Measurements from ENCODE around the gene SELENOM.

The SELENOM gene

DNA sequence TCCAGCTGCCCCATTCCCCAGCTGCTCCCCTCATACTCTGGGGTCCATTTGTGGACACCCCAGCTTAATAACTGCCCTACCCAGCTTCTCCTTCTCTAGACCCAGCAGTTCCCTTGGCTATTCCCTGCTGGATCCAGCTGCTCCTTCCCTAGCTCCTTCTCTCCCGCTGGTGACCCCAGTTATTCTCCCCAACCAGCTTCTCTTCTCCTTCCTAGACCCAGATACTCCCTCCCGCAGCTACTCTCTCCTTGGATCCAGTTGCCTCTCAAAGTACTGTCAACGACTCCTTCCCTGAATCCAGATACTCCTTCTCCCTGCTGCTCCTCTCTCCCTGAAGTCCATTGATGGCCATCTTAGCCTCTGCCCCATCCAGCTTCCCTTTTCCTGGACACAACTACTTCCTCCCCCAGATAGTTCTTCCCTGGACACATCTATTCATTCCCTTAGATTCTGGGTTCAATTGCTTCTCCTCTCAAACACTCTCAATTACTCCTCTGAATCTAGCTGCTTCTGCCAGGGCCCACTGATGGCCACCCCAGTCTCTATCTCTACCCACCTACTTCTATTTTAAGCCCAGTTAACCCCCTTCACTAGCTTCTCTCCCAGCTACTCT is 11.6 kb downstream of the SELENOM start:
- Histone ChIP-seq H2AFZ (ENCODE audit: low read length) (no peak overlapping the region), H3K9ac (ENCODE audit: low read length) (no peak overlapping the region), H3K79me2 (ENCODE audit: insufficient read depth, low read length) (no peaks in the 10 kb centered on the region), H4K20me1 (ENCODE audit: insufficient read depth, low read length) (no peaks in the 10 kb centered on the region), H3K36me3 (ENCODE audit: insufficient read depth, low read length) (no peaks in the 10 kb centered on the region), H3K4me3 (ENCODE audit: low read depth, low read length, poor library complexity, severe bottlenecking) (no peak overlapping the region), H3K4me2 (ENCODE audit: low read length) (no peak overlapping the region), H3F3A (ENCODE audit: insufficient read depth, low read length) (no peaks in the 10 kb centered on the region), H3K9me3 (ENCODE audit: low read length) (no peaks in the 10 kb centered on the region), H3K9me2 (ENCODE audit: low read depth, low read length) (no peaks in the 10 kb centered on the region), H3K27me3 (ENCODE audit: insufficient read depth, low read length) (no peaks in the 10 kb centered on the region), H3K27ac (ENCODE audit: low read depth, low read length, poor library complexity, severe bottlenecking) (no peak overlapping the region), H3K4me1 (ENCODE audit: insufficient read depth, low read length, severe bottlenecking) (no peaks in the 10 kb centered on the region)
- no peak for TF ChIP-seq EZH2 (IDR thresholded peaks at IDR 0.05; ENCODE audit: borderline replicate concordance, low read length)
- TF ChIP-seq, protein P1, sequence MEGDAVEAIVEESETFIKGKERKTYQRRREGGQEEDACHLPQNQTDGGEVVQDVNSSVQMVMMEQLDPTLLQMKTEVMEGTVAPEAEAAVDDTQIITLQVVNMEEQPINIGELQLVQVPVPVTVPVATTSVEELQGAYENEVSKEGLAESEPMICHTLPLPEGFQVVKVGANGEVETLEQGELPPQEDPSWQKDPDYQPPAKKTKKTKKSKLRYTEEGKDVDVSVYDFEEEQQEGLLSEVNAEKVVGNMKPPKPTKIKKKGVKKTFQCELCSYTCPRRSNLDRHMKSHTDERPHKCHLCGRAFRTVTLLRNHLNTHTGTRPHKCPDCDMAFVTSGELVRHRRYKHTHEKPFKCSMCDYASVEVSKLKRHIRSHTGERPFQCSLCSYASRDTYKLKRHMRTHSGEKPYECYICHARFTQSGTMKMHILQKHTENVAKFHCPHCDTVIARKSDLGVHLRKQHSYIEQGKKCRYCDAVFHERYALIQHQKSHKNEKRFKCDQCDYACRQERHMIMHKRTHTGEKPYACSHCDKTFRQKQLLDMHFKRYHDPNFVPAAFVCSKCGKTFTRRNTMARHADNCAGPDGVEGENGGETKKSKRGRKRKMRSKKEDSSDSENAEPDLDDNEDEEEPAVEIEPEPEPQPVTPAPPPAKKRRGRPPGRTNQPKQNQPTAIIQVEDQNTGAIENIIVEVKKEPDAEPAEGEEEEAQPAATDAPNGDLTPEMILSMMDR (IDR thresholded peaks at IDR 0.05; ENCODE audit: low read length) = no peak

DNA sequence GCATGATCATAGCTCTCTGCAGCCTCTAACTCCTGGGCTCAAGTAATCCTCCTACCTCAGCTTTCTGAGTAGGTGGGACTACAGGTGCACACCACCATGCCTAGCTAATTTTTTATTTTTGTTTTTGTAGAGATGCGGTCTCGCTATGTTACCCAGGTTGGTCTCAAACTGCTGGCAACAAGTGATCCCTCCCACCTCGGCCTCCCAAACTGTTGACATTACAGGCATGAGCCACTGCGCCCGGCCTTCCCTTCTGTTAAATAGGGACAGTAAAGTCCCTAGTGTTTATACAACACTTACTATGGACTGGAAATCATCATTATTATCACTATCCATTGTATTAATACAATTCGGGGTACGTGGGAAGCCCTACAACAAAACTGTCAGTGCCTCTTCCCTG is 12.6 kb downstream of the SELENOM start:
- no peak overlapping the region for H2AFZ ChIP-seq (ENCODE audit: low read length)
- no peaks in the 10 kb centered on the region for H4K20me1 ChIP-seq (ENCODE audit: insufficient read depth, low read length)
- no peak overlapping the region for H3K4me3 ChIP-seq (ENCODE audit: low read depth, low read length, poor library complexity, severe bottlenecking)
- no peaks in the 10 kb centered on the region for H3K36me3 ChIP-seq (ENCODE audit: insufficient read depth, low read length)
- no peak overlapping the region for H3K4me2 ChIP-seq (ENCODE audit: low read length)
- H3K9me2 ChIP-seq (ENCODE audit: low read depth, low read length) = no peaks in the 10 kb centered on the region
- H3K79me2 ChIP-seq (ENCODE audit: insufficient read depth, low read length) = no peaks in the 10 kb centered on the region
- TF ChIP-seq, protein P1 (IDR thresholded peaks at IDR 0.05; ENCODE audit: low read length) = no peak
- TF ChIP-seq EZH2 (IDR thresholded peaks at IDR 0.05; ENCODE audit: borderline replicate concordance, low read length) = no peak
- H3F3A ChIP-seq (ENCODE audit: insufficient read depth, low read length) = no peaks in the 10 kb centered on the region
- peaks cover 3% of the 10 kb centered on the region for H3K4me1 ChIP-seq (ENCODE audit: insufficient read depth, low read length, severe bottlenecking)
- H3K27ac ChIP-seq (ENCODE audit: low read depth, low read length, poor library complexity, severe bottlenecking) = no peak overlapping the region
- H3K9me3 ChIP-seq (ENCODE audit: low read length) = no peaks in the 10 kb centered on the region
- H3K9ac ChIP-seq (ENCODE audit: low read length) = no peak overlapping the region
- H3K27me3 ChIP-seq (ENCODE audit: insufficient read depth, low read length) = no peaks in the 10 kb centered on the region

DNA sequence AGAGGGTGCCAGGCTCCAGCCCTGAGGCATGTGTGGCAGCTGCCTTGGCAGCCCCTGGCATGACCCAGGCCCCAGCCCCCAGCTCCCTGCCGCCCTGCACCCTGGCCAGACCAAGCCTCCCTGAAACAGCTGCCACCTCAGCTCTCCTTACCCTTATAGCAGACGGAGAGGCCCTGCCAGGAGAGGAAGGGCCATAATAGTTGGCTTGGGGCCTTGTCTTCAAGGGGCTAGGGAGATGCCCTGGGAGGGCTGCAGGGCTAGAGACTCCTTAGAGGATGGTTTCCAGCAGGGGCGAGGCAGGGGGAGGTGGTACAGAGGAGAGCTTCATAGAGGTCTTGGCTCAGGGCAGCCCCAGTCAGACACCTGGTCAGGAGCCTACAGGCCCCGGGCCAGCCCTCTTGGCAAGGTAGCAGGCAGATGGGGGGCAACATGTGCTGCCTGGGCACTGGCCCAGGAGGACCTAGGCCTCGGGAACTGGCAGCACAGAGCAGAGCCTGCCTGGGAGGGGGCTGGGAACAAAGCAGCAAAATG is 13.3 kb downstream of the SELENOM start:
- Histone ChIP-seq H3K4me2 (ENCODE audit: low read length) (no peak overlapping the region), H3K9ac (ENCODE audit: low read length) (no peak overlapping the region), H3F3A (ENCODE audit: insufficient read depth, low read length) (no peaks in the 10 kb centered on the region), H2AFZ (ENCODE audit: low read length) (no peak overlapping the region), H3K4me1 (ENCODE audit: insufficient read depth, low read length, severe bottlenecking) (peaks cover 10% of the 10 kb centered on the region), H3K9me2 (ENCODE audit: low read depth, low read length) (no peaks in the 10 kb centered on the region), H3K9me3 (ENCODE audit: low read length) (no peaks in the 10 kb centered on the region), H3K79me2 (ENCODE audit: insufficient read depth, low read length) (no peaks in the 10 kb centered on the region), H3K4me3 (ENCODE audit: low read depth, low read length, poor library complexity, severe bottlenecking) (no peak overlapping the region), H4K20me1 (ENCODE audit: insufficient read depth, low read length) (no peaks in the 10 kb centered on the region), H3K27ac (ENCODE audit: low read depth, low read length, poor library complexity, severe bottlenecking) (no peak overlapping the region), H3K27me3 (ENCODE audit: insufficient read depth, low read length) (no peaks in the 10 kb centered on the region), H3K36me3 (ENCODE audit: insufficient read depth, low read length) (no peaks in the 10 kb centered on the region)
- TF ChIP-seq EZH2 (IDR thresholded peaks at IDR 0.05; ENCODE audit: borderline replicate concordance, low read length) = no peak
- TF ChIP-seq, protein P1 (IDR thresholded peaks at IDR 0.05; ENCODE audit: low read length) = no peak
